ENCODE measurements around the gene CPSF3. TPM values are rescaled to one million over a fixed set of nuclear protein-coding genes. Genes with fewer than 3 reads are reported as not detected.

CPSF3 gene
- polyA plus RNA-seq, 2 donors, result 11.9 to 17.6 TPM

Other genes with a start within 250 kb of the CPSF3 start
- 1 to 10 TPM; 4.0 to 5.3 TPM for gene ASAP2, start 216.8 kb upstream of the CPSF3 start, polyA plus RNA-seq
- gene ITGB1BP1, start 126 bp upstream of the CPSF3 start, polyA plus RNA-seq, result 10 to 100 TPM; 47.9 to 48.3 TPM
- gene IAH1, start 50.9 kb downstream of the CPSF3 start, polyA plus RNA-seq, result 10 to 100 TPM; 36.2 to 42.2 TPM
- 1 to 10 TPM; 8.1 to 9.8 TPM for gene ADAM17, start 132.2 kb downstream of the CPSF3 start, polyA plus RNA-seq
- gene YWHAQ, start 207.3 kb downstream of the CPSF3 start, polyA plus RNA-seq, result 100 to 1,000 TPM in 1 of 2 donors, 10 to 100 TPM in 1; 81.5 to 163 TPM

All from esophagus (tissue), 2 donors.